ENCODE results near the gene TMEM53. TPM values are rescaled to one million over a fixed set of nuclear protein-coding genes. Genes with fewer than 3 reads are reported as not detected.

TMEM53 gene
- total RNA-seq, 4 donors from 2014 or later: 3.9 to 8.3 (median 4.7) TPM

- Histone ChIP-seq H3K36me3 (no peaks in the 10 kb centered on the region), H3K4me3 (no peak overlapping the region), H3K27ac (no peak overlapping the region), H3K27me3 (peaks cover 12% of the 10 kb centered on the region), H3K4me1 (peaks cover 0 to 12% (median 0%) of the 10 kb centered on the region in 3 donors), H3K9me3 (no peaks in the 10 kb centered on the region)
- TF ChIP-seq POLR2A (IDR thresholded peaks at IDR 0.05) (no peak), CTCF (IDR thresholded peaks at IDR 0.05) (no peak), EP300 (IDR thresholded peaks at IDR 0.05) (no peak), POLR2AphosphoS5 (IDR thresholded peaks at IDR 0.05) (no peak)
- 73 to 81% methylated on average over 2 to 4 of the region's 4 CpGs for WGBS, 2 donors (ENCODE audit: low coverage in 1 of 2)
- no peak for ATAC-seq
These were observed 46.0 kb upstream of the TMEM53 start for GRCh38 chr1:44720281-44720680.

GRCh38 chr1:44719318-44719717 lies 45.0 kb upstream of the TMEM53 start:
- 40 to 53% methylated on average over 1 to 3 of the region's 5 CpGs for WGBS, 2 donors (ENCODE audit: low coverage in 1 of 2)
- no peak for TF ChIP-seq CTCF (IDR thresholded peaks at IDR 0.05)

GRCh38 chr1:44718091-44718490 lies 43.8 kb upstream of the TMEM53 start:
- ATAC-seq: no peak
- 43 to 71% methylated on average over 1 to 5 of the region's 6 CpGs for WGBS, 2 donors (ENCODE audit: low coverage in 1 of 2)
- H3K36me3 ChIP-seq: no peaks in the 10 kb centered on the region
- no peaks in the 10 kb centered on the region for H3K9me3 ChIP-seq
- peaks cover 0 to 20% (median 0%) of the 10 kb centered on the region in 3 donors for H3K4me1 ChIP-seq
- no peaks in the 10 kb centered on the region for H3K27me3 ChIP-seq
- H3K27ac ChIP-seq: no peak overlapping the region
- TF ChIP-seq EP300 (IDR thresholded peaks at IDR 0.05) (no peak), CTCF (IDR thresholded peaks at IDR 0.05) (no peak), POLR2AphosphoS5 (IDR thresholded peaks at IDR 0.05) (no peak), POLR2A (IDR thresholded peaks at IDR 0.05) (no peak)
- no peak overlapping the region for H3K4me3 ChIP-seq

More at GRCh38 chr1:44719318-44719717, 45.0 kb upstream of the TMEM53 start:
- peaks cover 2% of the 10 kb centered on the region for H3K27me3 ChIP-seq
- H3K9me3 ChIP-seq: no peaks in the 10 kb centered on the region
- H3K4me3 ChIP-seq: no peak overlapping the region
- no peaks in the 10 kb centered on the region for H3K36me3 ChIP-seq
- peaks cover 0 to 20% (median 0%) of the 10 kb centered on the region in 3 donors for H3K4me1 ChIP-seq
- no peak for ATAC-seq
- no peak overlapping the region for H3K27ac ChIP-seq

- Histone ChIP-seq H3K36me3 (no peaks in the 10 kb centered on the region), H3K27ac (no peak overlapping the region), H3K9me3 (no peaks in the 10 kb centered on the region), H3K4me3 (no peak overlapping the region), H3K4me1 (peaks cover 0 to 20% (median 0%) of the 10 kb centered on the region in 3 donors), H3K27me3 (no peaks in the 10 kb centered on the region)
- WGBS, 2 donors (ENCODE audit: low coverage in 1 of 2): 36 to 57% methylated on average over 1 of the region's 1 CpG
- ATAC-seq: no peak
- TF ChIP-seq POLR2AphosphoS5 (IDR thresholded peaks at IDR 0.05): no peak
- TF ChIP-seq CTCF (IDR thresholded peaks at IDR 0.05): no peak
- TF ChIP-seq POLR2A (IDR thresholded peaks at IDR 0.05): no peak
- no peak for TF ChIP-seq EP300 (IDR thresholded peaks at IDR 0.05)
These were observed 43.4 kb upstream of the TMEM53 start for GRCh38 chr1:44717653-44718052.

GRCh38 chr1:44717156-44717555 lies 42.9 kb upstream of the TMEM53 start:
- 81 to 92% methylated on average over 2 to 3 of the region's 4 CpGs for WGBS, 2 donors (ENCODE audit: low coverage in 1 of 2)
- Histone ChIP-seq H3K36me3 (no peaks in the 10 kb centered on the region), H3K27ac (no peak overlapping the region), H3K4me1 (peaks cover 0 to 20% (median 0%) of the 10 kb centered on the region in 3 donors), H3K27me3 (no peaks in the 10 kb centered on the region), H3K4me3 (no peak overlapping the region), H3K9me3 (no peaks in the 10 kb centered on the region)
- ATAC-seq: no peak
- TF ChIP-seq CTCF (IDR thresholded peaks at IDR 0.05): no peak
- no peak for TF ChIP-seq POLR2AphosphoS5 (IDR thresholded peaks at IDR 0.05)
- TF ChIP-seq POLR2A (IDR thresholded peaks at IDR 0.05): no peak
- TF ChIP-seq EP300 (IDR thresholded peaks at IDR 0.05): no peak
